ENCODE data around the gene CPS1.

DNA sequence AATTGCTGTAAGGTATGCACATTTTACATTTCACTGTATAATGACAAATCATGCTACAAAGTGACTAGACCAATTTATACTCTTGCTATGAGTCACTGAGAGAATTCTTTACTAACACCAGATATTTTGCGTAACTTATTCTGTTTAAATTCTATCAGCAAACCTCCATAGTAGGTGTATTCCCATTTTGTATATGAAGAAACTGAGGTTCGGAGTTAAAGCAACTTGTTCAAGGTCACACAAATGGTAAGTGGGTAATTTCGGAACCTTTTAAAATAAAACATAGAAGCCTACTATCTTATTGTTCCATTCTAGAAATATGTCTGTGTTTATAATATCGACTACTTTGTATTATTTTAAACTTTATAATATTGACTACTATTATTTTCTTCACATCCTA is 15.9 kb upstream of the CPS1 start:
- no peak for TF ChIP-seq CTCF (conservative IDR thresholded peaks at IDR 0.05 in 1 of 2, IDR thresholded peaks at IDR 0.05 in 1 of 2; ENCODE audit: extremely low read depth in 1 of 2, insufficient read depth in 1 of 2, low read depth in 1 of 2, low read length in 2 of 2)
- TF ChIP-seq EZH2 (IDR thresholded peaks at IDR 0.05; ENCODE audit: borderline replicate concordance, low read length) = no peak
